Measurements from ENCODE around the gene NT5DC2.
A peak's percentile ranks its signal among the peaks of the same experiment; 100 is the strongest.

The NT5DC2 gene

GRCh38 chr3:52483081-52483480 is 50.6 kb downstream of the NT5DC2 start:
- DNase-seq (ENCODE audit: low spot score) = no peak
- TF ChIP-seq CTCF (IDR thresholded peaks at IDR 0.05; ENCODE audit: extremely low read depth, missing control alignments) = no peak

- peak; percentile 20 for TF ChIP-seq CTCF (IDR thresholded peaks at IDR 0.05; ENCODE audit: extremely low read depth, missing control alignments)
- DNase-seq (ENCODE audit: low spot score) = no peak
Observed at GRCh38 chr3:52481819-52482521, 51.7 kb downstream of the NT5DC2 start.

- DNase-seq (ENCODE audit: low spot score) = no peak
- no peak for TF ChIP-seq CTCF (IDR thresholded peaks at IDR 0.05; ENCODE audit: extremely low read depth, missing control alignments)
Observed at GRCh38 chr3:52480768-52481715, 52.6 kb downstream of the NT5DC2 start.

GRCh38 chr3:52479877-52480575 is 53.6 kb downstream of the NT5DC2 start:
- TF ChIP-seq CTCF (IDR thresholded peaks at IDR 0.05; ENCODE audit: extremely low read depth, missing control alignments) = no peak
- DNase-seq (ENCODE audit: low spot score) = no peak

- no peak for TF ChIP-seq CTCF (IDR thresholded peaks at IDR 0.05; ENCODE audit: extremely low read depth, missing control alignments)
- no peak for DNase-seq (ENCODE audit: low spot score)
Observed at GRCh38 chr3:52479037-52479876, 54.4 kb downstream of the NT5DC2 start.

- DNase-seq (ENCODE audit: low spot score) = no peak
- no peak for TF ChIP-seq CTCF (IDR thresholded peaks at IDR 0.05; ENCODE audit: extremely low read depth, missing control alignments)
Observed at GRCh38 chr3:52477796-52478095, 55.9 kb downstream of the NT5DC2 start.

Measured in GM20000 (cell line).